Gastroesophageal sphincter (tissue), 3 donors: ENCODE measurements around the gene SLCO3A1.
A peak's percentile ranks its signal among the peaks of the same experiment; 100 is the strongest.

Experiments used
- CTCF ChIP-seq, 4 experiments: fragments of 200-600 bp in 2 of 4; fragments of 450-650 bp in 2 of 4; sonication (generic) in 1 of 4; IDR thresholded peaks; one replicate each; pipeline ENCODE4 v1.5.1; 2017 to 2019; ENCODE audit warnings: antibody characterized with exemption in 4 of 4, mild to moderate bottlenecking in 2 of 4, moderate library complexity in 2 of 4
- POLR2A ChIP-seq, 2 donors: fragments of 450-650 bp; IDR thresholded peaks; one replicate each; pipeline ENCODE4 v1.6.1; 2017; ENCODE audit warnings: antibody characterized with exemption in 2 of 2, mild to moderate bottlenecking in 2 of 2, moderate library complexity in 1 of 2
- POLR2AphosphoS5 ChIP-seq: sonication (generic); formaldehyde crosslinking; IDR thresholded peaks from one replicate; pipeline ENCODE4 v1.6.1; 2017; ENCODE audit warnings: antibody characterized with exemption

GRCh38 chr15:91866371-91866905, 12.9 kb downstream of the SLCO3A1 start:
- TF ChIP-seq CTCF (IDR thresholded peaks at IDR 0.05): no peak
- no peak for TF ChIP-seq POLR2A (IDR thresholded peaks at IDR 0.05)
- TF ChIP-seq POLR2AphosphoS5: peak; percentile 92
